ENCODE data around the gene TMEM229B. TPM values are rescaled to one million over a fixed set of nuclear protein-coding genes. Genes with fewer than 3 reads are reported as not detected.

TMEM229B gene
- total RNA-seq, 2 donors from 2014 or later, result 2.1 to 4.1 TPM

DNA sequence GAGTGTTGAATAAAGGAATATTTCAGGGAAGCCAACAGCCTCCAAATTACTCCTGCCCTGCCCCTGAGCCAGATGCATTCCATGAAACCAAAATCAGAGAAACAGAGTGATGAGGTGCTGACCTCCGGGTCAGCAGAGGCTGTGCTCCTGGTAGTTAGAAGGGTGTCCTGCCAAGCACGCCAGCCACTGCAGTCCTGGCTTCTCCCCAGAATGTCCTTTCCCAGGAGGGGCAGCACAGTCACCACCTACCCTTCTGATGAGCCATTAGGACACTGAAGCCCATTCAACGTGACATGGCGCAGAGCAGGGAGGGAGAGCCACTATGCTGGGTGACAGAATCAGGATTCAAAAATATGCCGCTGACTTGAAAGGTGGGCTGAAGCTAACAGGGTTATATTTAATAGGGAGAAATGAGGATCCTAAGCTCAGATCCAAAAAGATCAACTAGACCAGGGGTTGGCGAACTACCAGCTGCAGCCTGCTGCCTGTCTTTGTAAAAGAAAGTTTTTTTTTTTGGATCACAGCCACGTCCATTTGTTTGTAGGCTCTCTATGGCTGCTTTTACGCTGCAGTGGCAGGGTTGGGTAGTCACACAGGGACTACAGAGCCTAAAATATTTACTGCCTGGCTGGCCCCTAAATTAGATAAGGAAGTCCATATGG, 42.0 kb downstream of the TMEM229B start:
- Histone ChIP-seq H3K9me3 (no peaks in the 10 kb centered on the region), H3K36me3 (no peaks in the 10 kb centered on the region), H3K27me3 (replicated peaks; ENCODE audit: insufficient read depth) (no peaks in the 10 kb centered on the region), H3K4me3 (no peak overlapping the region), H3K27ac (no peak overlapping the region), H3K4me1 (ENCODE audit: control insufficient read depth in 1 of 2, low read depth in 2 of 2) (peaks cover 0 to 8% of the 10 kb centered on the region in 2 donors)
- ATAC-seq (ENCODE audit: insufficient number of reproducible peaks, low FRiP score, low read depth), result no peak
- no peak for TF ChIP-seq CTCF (IDR thresholded peaks at IDR 0.05)
- DNase-seq (ENCODE audit: low spot score), result no peak

GRCh38 chr14:67444395-67444794, 44.1 kb downstream of the TMEM229B start:
- ATAC-seq (ENCODE audit: insufficient number of reproducible peaks, low FRiP score, low read depth), result no peak
- H3K36me3 ChIP-seq, result no peaks in the 10 kb centered on the region
- TF ChIP-seq CTCF (IDR thresholded peaks at IDR 0.05), result no peak
- H3K27me3 ChIP-seq (replicated peaks; ENCODE audit: insufficient read depth), result no peaks in the 10 kb centered on the region
- H3K4me1 ChIP-seq (ENCODE audit: control insufficient read depth in 1 of 2, low read depth in 2 of 2), result peaks cover 0 to 8% of the 10 kb centered on the region in 2 donors
- H3K4me3 ChIP-seq, result no peak overlapping the region
- no peak overlapping the region for H3K27ac ChIP-seq
- no peak for DNase-seq (ENCODE audit: low spot score)
- no peaks in the 10 kb centered on the region for H3K9me3 ChIP-seq

DNA sequence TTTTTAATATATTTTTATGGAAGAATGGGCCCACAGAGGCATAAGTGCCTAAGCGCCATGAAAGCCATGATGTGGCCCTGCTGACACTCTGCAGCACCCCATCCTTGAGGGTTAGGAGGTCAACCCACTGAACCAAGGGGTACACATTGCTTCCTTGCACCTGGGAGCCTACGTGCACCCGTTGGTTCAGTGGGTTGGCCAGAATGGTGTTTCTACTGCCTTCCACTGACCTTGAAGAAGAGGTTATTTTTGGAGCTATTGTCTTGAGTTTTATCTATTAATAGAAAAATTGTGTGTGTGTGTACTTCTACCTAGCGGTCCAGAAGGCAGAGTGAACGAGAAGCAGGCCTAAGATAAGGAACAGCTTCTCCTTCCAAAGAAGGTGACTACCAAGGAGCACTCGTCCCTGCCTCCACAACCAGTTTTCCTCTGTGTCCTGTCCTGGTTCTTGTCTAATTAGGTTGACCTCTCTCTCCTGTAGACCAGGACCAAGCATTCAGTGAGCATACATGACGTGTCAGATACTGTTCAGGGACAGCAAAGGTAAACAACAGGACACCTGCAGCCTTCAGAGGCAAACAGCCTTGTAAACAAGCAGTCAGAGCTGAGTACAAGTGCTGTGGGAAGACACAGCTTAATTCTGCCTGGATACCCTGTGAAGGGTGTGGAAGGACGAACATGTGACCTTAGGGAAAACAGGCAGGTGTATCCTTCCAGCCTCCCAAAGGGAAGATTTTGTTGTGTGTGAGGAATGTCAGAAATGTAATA, 46.2 kb downstream of the TMEM229B start:
- peaks cover 0 to 8% of the 10 kb centered on the region in 2 donors for H3K4me1 ChIP-seq (ENCODE audit: control insufficient read depth in 1 of 2, low read depth in 2 of 2)
- no peak overlapping the region for H3K27ac ChIP-seq
- DNase-seq (ENCODE audit: low spot score) (no peak), ATAC-seq (ENCODE audit: insufficient number of reproducible peaks, low FRiP score, low read depth) (no peak)
- no peaks in the 10 kb centered on the region for H3K27me3 ChIP-seq (replicated peaks; ENCODE audit: insufficient read depth)
- TF ChIP-seq CTCF (IDR thresholded peaks at IDR 0.05), result no peak
- H3K36me3 ChIP-seq, result no peaks in the 10 kb centered on the region
- no peak overlapping the region for H3K4me3 ChIP-seq
- no peaks in the 10 kb centered on the region for H3K9me3 ChIP-seq

DNA sequence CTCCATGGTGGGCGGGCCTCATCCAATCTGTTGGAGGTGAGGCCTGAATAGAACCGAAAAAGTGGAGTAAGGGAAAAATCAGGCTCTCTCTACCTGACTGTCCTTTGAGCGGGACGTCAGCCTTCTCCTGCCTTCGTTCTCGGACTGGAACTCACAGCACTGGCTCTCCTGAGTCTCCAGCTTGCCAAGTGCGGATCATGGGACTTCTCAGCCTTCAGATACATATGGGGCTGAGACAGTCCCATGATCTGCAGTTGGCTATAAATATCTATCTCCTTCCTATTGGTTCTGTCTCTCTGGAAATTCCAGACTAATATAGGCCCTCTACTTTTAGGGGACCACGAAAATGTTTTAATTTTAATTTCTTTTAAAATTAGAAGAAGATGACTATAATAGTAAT, 46.8 kb downstream of the TMEM229B start:
- no peak overlapping the region for H3K27ac ChIP-seq
- no peak for TF ChIP-seq CTCF (IDR thresholded peaks at IDR 0.05)
- H3K36me3 ChIP-seq, result no peaks in the 10 kb centered on the region
- H3K4me3 ChIP-seq, result no peak overlapping the region
- H3K27me3 ChIP-seq (replicated peaks; ENCODE audit: insufficient read depth), result no peaks in the 10 kb centered on the region
- DNase-seq (ENCODE audit: low spot score) (no peak), ATAC-seq (ENCODE audit: insufficient number of reproducible peaks, low FRiP score, low read depth) (no peak)
- no peaks in the 10 kb centered on the region for H3K9me3 ChIP-seq
- peaks cover 0 to 5% of the 10 kb centered on the region in 2 donors for H3K4me1 ChIP-seq (ENCODE audit: control insufficient read depth in 1 of 2, low read depth in 2 of 2)

GRCh38 chr14:67441256-67441655, 47.3 kb downstream of the TMEM229B start:
- ATAC-seq (ENCODE audit: insufficient number of reproducible peaks, low FRiP score, low read depth), result no peak
- no peak for TF ChIP-seq CTCF (IDR thresholded peaks at IDR 0.05)
- Histone ChIP-seq H3K9me3 (no peaks in the 10 kb centered on the region), H3K36me3 (no peaks in the 10 kb centered on the region), H3K4me3 (no peak overlapping the region), H3K27ac (no peak overlapping the region), H3K4me1 (ENCODE audit: control insufficient read depth in 1 of 2, low read depth in 2 of 2) (peaks cover 0 to under 1% of the 10 kb centered on the region in 2 donors), H3K27me3 (replicated peaks; ENCODE audit: insufficient read depth) (no peaks in the 10 kb centered on the region)
- DNase-seq (ENCODE audit: low spot score), result no peak
